HCT116 (cell line): Measurements from ENCODE around the gene CLSTN1. TPM values are rescaled to one million over a fixed set of nuclear protein-coding genes. Genes with fewer than 3 reads are reported as not detected.

ENCODE experiments used
- ATAC-seq: fragments of 200-7000 bp; cut with Tn5 transposase; 2 replicates; pipeline ENCODE4 v1.9.1; 2020; ENCODE audit warnings: mild to moderate bottlenecking, moderate library complexity
- BruUV-seq: library from RNA; stranded (reverse); fragments of 400-500 nt; replicated peaks from 2 replicates; lab custom pipeline; 2021; lab: Mats Ljungman, UMichigan
- CTCF ChIA-PET: fragments of 300-600 bp; sonication (Branson Sonifier 250); formaldehyde crosslinking; loops from one replicate; lab custom pipeline; 2021; ENCODE audit warnings: antibody characterized with exemption; lab: Charles Lee
- POLR2A ChIA-PET: fragments of 300-600, 350-600 bp; sonication (Branson Sonifier 250); formaldehyde crosslinking; loops from one replicate; lab custom pipeline; 2021; ENCODE audit warnings: antibody characterized with exemption; lab: Charles Lee
- RAD21 ChIA-PET, 2 experiments: fragments of 300-600 bp; sonication (Branson Sonifier 250); formaldehyde crosslinking; loops; one replicate each; lab custom pipeline; 2023; ENCODE audit warnings: low total read pairs in 2 of 2; ENCODE audit not compliant: uncharacterized antibody in 2 of 2, unreplicated experiment in 2 of 2, low non-redundant PET in 1 of 2; lab: Charles Lee
- DNase-seq: peaks from one replicate; pipeline ENCODE4 v3.0.0-alpha.2; 2010; ENCODE audit warnings: low read depth, low spot score
- H2AFZ ChIP-seq: fragments of 200-600 bp; shearing (Covaris generic), sonication (generic); 2 replicates; pipeline ENCODE4 v1.6.1; 2017; ENCODE audit warnings: low read depth, mixed run types, mixed read lengths, antibody characterized with exemption, low read length; ENCODE audit not compliant: poor library complexity, severe bottlenecking
- H3K27ac ChIP-seq: 2 replicates; pipeline ENCODE4 v1.5.1; 2012; ENCODE audit warnings: low read depth, low read length
- H3K27me3 ChIP-seq: fragments of 200-600 bp; sonication (generic); 2 replicates; pipeline ENCODE4 v1.6.1; 2016; ENCODE audit warnings: mixed run types, low read length, mixed read lengths; ENCODE audit not compliant: insufficient read depth
- H3K36me3 ChIP-seq, 2 experiments: fragments of 200-500 bp in 1 of 2; fragments of 200-600 bp in 1 of 2; sonication (Bioruptor generic) in 1 of 2; sonication (generic) in 1 of 2; 2 replicates each; pipeline versions ENCODE4 v1.5.1 to v1.6.1; 2014 to 2016; ENCODE audit warnings: low read length in 2 of 2, inconsistent platforms in 1 of 2, mixed read lengths in 1 of 2, mixed run types in 1 of 2; ENCODE audit not compliant: insufficient read depth in 2 of 2, control insufficient read depth in 1 of 2
- H3K4me1 ChIP-seq, 2 experiments: fragments of 200-600 bp in 1 of 2; sonication (generic) in 1 of 2; 2 replicates each; pipeline versions ENCODE4 v1.5.1 to v1.6.1; 2012 to 2017; ENCODE audit warnings: low read length in 2 of 2, inconsistent platforms in 1 of 2, mild to moderate bottlenecking in 1 of 2, mixed read lengths in 1 of 2, mixed run types in 1 of 2, moderate library complexity in 1 of 2; ENCODE audit not compliant: insufficient read depth in 2 of 2, control insufficient read depth in 1 of 2
- H3K4me2 ChIP-seq: fragments of 200-600 bp; sonication (generic); 2 replicates; pipeline ENCODE4 v1.6.1; 2017; ENCODE audit warnings: mixed run types, low read length, mixed read lengths
- H3K4me3 ChIP-seq, 2 experiments: fragments of 200-600 bp in 1 of 2; sonication (generic) in 1 of 2; replicated peaks in 1 of 2; 2 replicates each; pipeline ENCODE4 v1.5.1; 2011 to 2016; ENCODE audit warnings: low read length in 2 of 2, control low read depth in 1 of 2, low read depth in 1 of 2, mild to moderate bottlenecking in 1 of 2, mixed read lengths in 1 of 2, mixed run types in 1 of 2
- H3K79me2 ChIP-seq: fragments of 200-600 bp; sonication (generic); 2 replicates; pipeline ENCODE4 v1.6.1; 2017; ENCODE audit warnings: mild to moderate bottlenecking, mixed run types, low read length, moderate library complexity, mixed read lengths; ENCODE audit not compliant: insufficient read depth
- H3K9ac ChIP-seq: fragments of 200-600 bp; sonication (generic); 2 replicates; pipeline ENCODE4 v1.6.1; 2016; ENCODE audit warnings: low read length, mixed read lengths
- H3K9me2 ChIP-seq: fragments of 200-600 bp; sonication (generic), shearing (Covaris generic); 2 replicates; pipeline ENCODE4 v1.6.1; 2017; ENCODE audit warnings: mixed run types, mild to moderate bottlenecking, moderate library complexity; ENCODE audit not compliant: insufficient read depth
- H3K9me3 ChIP-seq, 2 experiments: fragments of 200-500 bp in 1 of 2; fragments of 200-600 bp in 1 of 2; sonication (Bioruptor generic) in 1 of 2; sonication (generic) in 1 of 2; 2 replicates each; pipeline ENCODE4 v1.6.1; 2014 to 2017; ENCODE audit warnings: low read length in 2 of 2, mixed read lengths in 2 of 2, inconsistent platforms in 1 of 2, low read depth in 1 of 2, mild to moderate bottlenecking in 1 of 2, mixed run types in 1 of 2, moderate library complexity in 1 of 2; ENCODE audit not compliant: control insufficient read depth in 1 of 2, insufficient read depth in 1 of 2
- H4K20me1 ChIP-seq: fragments of 200-600 bp; sonication (generic), shearing (Covaris generic); 2 replicates; pipeline ENCODE4 v1.6.1; 2017; ENCODE audit warnings: mixed run types, mild to moderate bottlenecking, moderate library complexity; ENCODE audit not compliant: insufficient read depth
- ATF3 ChIP-seq: IDR thresholded peaks from 2 replicates; pipeline ENCODE4 v1.6.1; 2012
- CEBPB ChIP-seq: IDR thresholded peaks from 2 replicates; pipeline ENCODE4 v1.6.1; 2012; ENCODE audit warnings: low read depth
- CTCF ChIP-seq, 3 experiments: fragments of 200-600 bp in 1 of 3; sonication (generic) in 1 of 3; IDR thresholded peaks in 2 of 3; conservative IDR thresholded peaks in 1 of 3; 2 replicates each; pipeline ENCODE4 v1.5.1; 2012 to 2017; ENCODE audit warnings: low read depth in 2 of 3, low read length in 2 of 3, antibody characterized with exemption in 1 of 3, borderline replicate concordance in 1 of 3, control low read depth in 1 of 3, mild to moderate bottlenecking in 1 of 3, mixed read lengths in 1 of 3, mixed run types in 1 of 3, moderate library complexity in 1 of 3; ENCODE audit not compliant: insufficient read depth in 1 of 3
- ELF1 ChIP-seq: IDR thresholded peaks from 2 replicates; pipeline ENCODE4 v1.6.1; 2012; ENCODE audit warnings: low read depth, borderline replicate concordance
- EZH2phosphoT487 ChIP-seq: fragments of 200-600 bp; IDR thresholded peaks from 2 replicates; pipeline ENCODE4 v1.6.1; 2018; ENCODE audit warnings: antibody characterized with exemption, borderline replicate concordance
- FOSL1 ChIP-seq: IDR thresholded peaks from 2 replicates; pipeline ENCODE4 v1.6.1; 2012; ENCODE audit warnings: low read depth
- MAX ChIP-seq: IDR thresholded peaks from 2 replicates; pipeline ENCODE4 v1.6.1; 2012
- POLR2A ChIP-seq: IDR thresholded peaks from 2 replicates; pipeline ENCODE4 v1.7.0; 2011; ENCODE audit warnings: borderline replicate concordance; ENCODE audit not compliant: insufficient read depth, insufficient read length; ENCODE audit errors: extremely low read depth
- POLR2AphosphoS5 ChIP-seq: IDR thresholded peaks from 2 replicates; pipeline ENCODE4 v1.6.1; 2011; ENCODE audit warnings: mild to moderate bottlenecking, low read depth, low read length, moderate library complexity
- RAD21 ChIP-seq: IDR thresholded peaks from 2 replicates; pipeline ENCODE4 v1.6.1; 2012; ENCODE audit warnings: low read depth, mild to moderate bottlenecking
- SIN3A ChIP-seq: IDR thresholded peaks from 2 replicates; pipeline ENCODE4 v1.6.1; 2012; ENCODE audit warnings: low read depth
- SP1 ChIP-seq: IDR thresholded peaks from 2 replicates; pipeline ENCODE4 v1.6.1; 2012; ENCODE audit warnings: low read depth
- SRF ChIP-seq: IDR thresholded peaks from 2 replicates; pipeline ENCODE4 v1.6.1; 2012; ENCODE audit warnings: low read depth
- TCF7L2 ChIP-seq: IDR thresholded peaks from 2 replicates; pipeline ENCODE4 v1.7.0; 2011; ENCODE audit warnings: borderline replicate concordance, inconsistent platforms; ENCODE audit not compliant: insufficient read depth, insufficient read length; ENCODE audit errors: extremely low read depth
- ZFX ChIP-seq: fragments of 450-650 bp; IDR thresholded peaks from 2 replicates; pipeline ENCODE4 v1.6.1; 2017
- ZNF274 ChIP-seq: fragments of 200-500 bp; sonication (Bioruptor generic); IDR thresholded peaks from 2 replicates; pipeline ENCODE4 v1.6.1; 2014; ENCODE audit warnings: mild to moderate bottlenecking, low read depth, low read length, inconsistent platforms
- intact Hi-C: fragments of 100-400 bp; cut with micrococcal nuclease; formaldehyde crosslinking; loops from 2 replicates; pipeline ENCODE4 v1.10.0; 2022
- total RNA-seq: library from RNA; stranded (reverse); gene quantifications from one replicate; pipeline ENCODE4 v1.2.1, GENCODE V29; 2021; ENCODE audit not compliant: unreplicated experiment

CLSTN1 gene
- total RNA-seq, 1 experiment from 2014 or later = 113 TPM

DNA sequence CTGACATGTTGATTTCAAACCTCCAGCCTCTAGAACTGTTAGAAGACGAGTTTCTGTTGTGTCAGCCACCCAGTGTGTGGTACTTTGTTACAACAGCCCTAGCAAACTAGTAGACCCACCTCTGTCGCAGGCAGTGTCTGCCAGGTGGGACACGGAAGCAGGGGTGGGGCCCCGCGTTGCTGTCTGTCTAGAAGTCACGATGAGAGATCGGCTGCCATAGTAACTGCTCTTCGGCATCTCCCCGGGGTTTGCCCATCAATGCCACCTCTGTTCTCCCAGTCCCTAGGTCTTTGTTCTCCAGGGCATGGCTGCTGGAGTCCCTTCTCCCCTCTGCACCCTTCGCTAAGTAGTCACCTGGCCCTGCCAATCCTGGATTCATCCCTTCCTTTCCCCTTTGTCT, 15.2 kb upstream of the CLSTN1 start:
- no TSS peak for BruUV-seq
- ChIA-PET RAD21 (no interaction called here), CTCF (no interaction called here), POLR2A (no interaction called here)
- no peak overlapping the region for H3K9ac ChIP-seq
- H3K79me2 ChIP-seq = no peaks in the 10 kb centered on the region
- H3K9me2 ChIP-seq = no peaks in the 10 kb centered on the region
- intact Hi-C loops = no loop called here
- no peaks in the 10 kb centered on the region; a peak in 1 of 4 replicates for H3K9me3 ChIP-seq
- H3K4me3 ChIP-seq = no peak overlapping the region
- H3K27ac ChIP-seq = no peak overlapping the region
- H3K27me3 ChIP-seq = no peaks in the 10 kb centered on the region
- no peaks in the 10 kb centered on the region for H4K20me1 ChIP-seq
- H3K4me1 ChIP-seq = peaks cover 6 to 17% of the 10 kb centered on the region in 2 experiments
- no peak overlapping the region for H3K4me2 ChIP-seq
- ATAC-seq = no peak
- H3K36me3 ChIP-seq = no peaks in the 10 kb centered on the region
- no peak for TF ChIP-seq TCF7L2
- TF ChIP-seq ATF3 = no peak
- no peak for TF ChIP-seq EZH2phosphoT487
- TF ChIP-seq SIN3A = no peak
- no peak for TF ChIP-seq SP1
- TF ChIP-seq ZNF274 = no peak
- TF ChIP-seq SRF = no peak
- no peak for TF ChIP-seq ZFX
- TF ChIP-seq ELF1 = no peak
- TF ChIP-seq CTCF (IDR thresholded peaks at IDR 0.05 in 2 of 3, conservative IDR thresholded peaks at IDR 0.05 in 1 of 3; ENCODE audit: borderline replicate concordance in 1 of 3, insufficient read depth in 1 of 3, low read depth in 2 of 3, low read length in 2 of 3) = no peak
- no peak for TF ChIP-seq RAD21
- no peak for TF ChIP-seq POLR2AphosphoS5
- TF ChIP-seq MAX = no peak
- TF ChIP-seq FOSL1 = no peak
- TF ChIP-seq CEBPB = no peak
- TF ChIP-seq POLR2A = no peak
- DNase-seq = no peak
- no peak overlapping the region for H2AFZ ChIP-seq
